Lung (tissue), 12 donors: ENCODE results near the gene IKBKG. TPM values are rescaled to one million over a fixed set of nuclear protein-coding genes. Genes with fewer than 3 reads are reported as not detected.

ENCODE experiments used
- ATAC-seq: fragments of 200-7000 bp; cut with Tn5 transposase; one replicate; pipeline ENCODE4 v1.9.1; 2020; ENCODE audit warnings: moderate number of reproducible peaks; ENCODE audit not compliant: insufficient read depth, low FRiP score
- DNase-seq, 3 donors: peaks; one replicate each; pipeline ENCODE4 v3.0.0-alpha.2; 2013 to 2017
- H3K27ac ChIP-seq, 2 donors: one replicate each; pipeline ENCODE4 v1.5.1; 2013; ENCODE audit warnings: mild to moderate bottlenecking in 2 of 2, moderate library complexity in 2 of 2, control low read depth in 1 of 2, inconsistent platforms in 1 of 2, low read depth in 1 of 2, low read length in 1 of 2
- H3K27me3 ChIP-seq, 3 donors: one replicate each; pipeline ENCODE4 v1.5.1; 2013; ENCODE audit warnings: low read length in 2 of 3; ENCODE audit not compliant: control insufficient read depth in 3 of 3, insufficient read depth in 3 of 3
- H3K36me3 ChIP-seq, 4 donors: one replicate each; pipeline ENCODE4 v1.5.1; 2013; ENCODE audit warnings: low read length in 4 of 4, mild to moderate bottlenecking in 1 of 4, moderate library complexity in 1 of 4; ENCODE audit not compliant: control insufficient read depth in 4 of 4, insufficient read depth in 4 of 4
- H3K4me1 ChIP-seq, 5 donors: one replicate each; pipeline ENCODE4 v1.5.1; 2013; ENCODE audit warnings: low read length in 5 of 5, mild to moderate bottlenecking in 2 of 5, moderate library complexity in 1 of 5; ENCODE audit not compliant: control insufficient read depth in 5 of 5, insufficient read depth in 5 of 5
- H3K4me3 ChIP-seq: one replicate; pipeline ENCODE4 v1.5.1; 2013; ENCODE audit warnings: mild to moderate bottlenecking, control low read depth, moderate library complexity
- H3K9ac ChIP-seq, 2 donors: one replicate each; pipeline ENCODE4 v1.5.1; 2013; ENCODE audit warnings: low read length in 2 of 2, control low read depth in 1 of 2; ENCODE audit not compliant: insufficient read depth in 1 of 2
- H3K9me3 ChIP-seq, 4 donors: one replicate each; pipeline ENCODE4 v1.5.1; 2013; ENCODE audit warnings: low read length in 3 of 4, mild to moderate bottlenecking in 1 of 4, moderate library complexity in 1 of 4; ENCODE audit not compliant: control insufficient read depth in 4 of 4, insufficient read depth in 3 of 4
- CTCF ChIP-seq: IDR thresholded peaks from 2 replicates; pipeline ENCODE4 v1.5.1; 2012; ENCODE audit warnings: mild to moderate bottlenecking; ENCODE audit errors: control extremely low read depth, extremely low read depth
- WGBS, 2 donors: extraction: QIAGEN DNeasy Blood & Tissue Kit; methylation state at CpG; one replicate each; pipeline ENCODE4 v1.1.7; 2013; 5-methylcytosine and 5-hydroxymethylcytosine counted together
- polyA plus RNA-seq, 2 donors: library from polyadenylated mRNA; stranded (reverse); fragments of 200-250 nt; gene quantifications; one replicate each; pipeline ENCODE4 v1.2.1, GENCODE V29; 2013
- total RNA-seq, 2 donors: library from RNA; depleted of rRNA in 1 of 2; stranded (reverse); fragments of >200 nt in 1 of 2; gene quantifications; one replicate each; pipeline ENCODE4 v1.2.1, GENCODE V29; 2014 to 2021
- donor health status: control.
- donor health status: control.
- donor health status: Bipolar disorder and iron deficiency.
- donor health status: healthy.
- donor health status: DM: yes; HTN: yes; CAD: no.

Gene IKBKG
- total and polyA plus RNA-seq, 4 donors: 12.0 to 58.3 (median 36.4) TPM

- Histone ChIP-seq H3K4me1 (no peaks in the 10 kb centered on the region), H3K36me3 (no peaks in the 10 kb centered on the region), H3K27ac (no peak overlapping the region), H3K4me3 (no peak overlapping the region), H3K27me3 (no peaks in the 10 kb centered on the region), H3K9me3 (peaks cover 0 to 19% (median 0%) of the 10 kb centered on the region in 4 donors), H3K9ac (no peak overlapping the region)
- TF ChIP-seq CTCF: no peak
- 14% methylated on average over 3 of the region's 3 CpGs for WGBS, 2 donors
- ATAC-seq: peak; percentile 19
- DNase-seq: peak; percentile 18 to 57 (median 51)
Observed at GRCh38 chrX:154596290-154596929, 49.0 kb downstream of the IKBKG start.

GRCh38 chrX:154597221-154597620 lies 49.8 kb downstream of the IKBKG start:
- ATAC-seq (no peak), DNase-seq (no peak)
- 85 to 96% methylated on average over 12 of the region's 12 CpGs for WGBS, 2 donors
- TF ChIP-seq CTCF: no peak
- no peaks in the 10 kb centered on the region for H3K4me1 ChIP-seq
- no peaks in the 10 kb centered on the region for H3K36me3 ChIP-seq
- peaks cover 0 to 16% (median 0%) of the 10 kb centered on the region in 4 donors for H3K9me3 ChIP-seq
- no peak overlapping the region for H3K4me3 ChIP-seq
- no peaks in the 10 kb centered on the region for H3K27me3 ChIP-seq
- no peak overlapping the region for H3K9ac ChIP-seq
- no peak overlapping the region for H3K27ac ChIP-seq

GRCh38 chrX:154598656-154599055 lies 51.2 kb downstream of the IKBKG start:
- ATAC-seq (no peak), DNase-seq (no peak)
- no peak for TF ChIP-seq CTCF
- Histone ChIP-seq H3K27me3 (no peaks in the 10 kb centered on the region), H3K27ac (no peak overlapping the region), H3K36me3 (no peaks in the 10 kb centered on the region), H3K9ac (no peak overlapping the region), H3K4me1 (no peaks in the 10 kb centered on the region), H3K4me3 (no peak overlapping the region), H3K9me3 (peaks cover 0 to 8% (median 0%) of the 10 kb centered on the region in 4 donors)
- WGBS, 2 donors: 89 to 94% methylated on average over 8 of the region's 8 CpGs

- Histone ChIP-seq H3K27ac (no peak overlapping the region), H3K36me3 (no peaks in the 10 kb centered on the region), H3K4me1 (no peaks in the 10 kb centered on the region), H3K9me3 (peaks cover 0 to 6% (median 0%) of the 10 kb centered on the region in 4 donors), H3K9ac (no peak overlapping the region), H3K27me3 (no peaks in the 10 kb centered on the region), H3K4me3 (no peak overlapping the region)
- no peak for TF ChIP-seq CTCF
- 92 to 95% methylated on average over 13 to 14 of the region's 14 CpGs for WGBS, 2 donors
- ATAC-seq (no peak), DNase-seq (no peak)
Observed at GRCh38 chrX:154599531-154599930, 52.1 kb downstream of the IKBKG start.
